Thoracic aorta (tissue), 2 donors: ENCODE results near the gene RPAP2. TPM values are rescaled to one million over a fixed set of nuclear protein-coding genes. Genes with fewer than 3 reads are reported as not detected.

ENCODE experiments used
- ATAC-seq: fragments of 150-250 bp; one replicate; pipeline ENCODE4 v1.8.0; 2017; ENCODE audit warnings: low read depth; ENCODE audit not compliant: insufficient number of reproducible peaks, low FRiP score
- DNase-seq: peaks from one replicate; pipeline ENCODE4 v3.0.0-alpha.2; 2020; ENCODE audit warnings: low spot score
- H3K27ac ChIP-seq, 2 donors: fragments of 200-600 bp; sonication (generic); 1 replicate in 1 of 2; 2 replicates in 1 of 2; pipeline ENCODE4 v1.5.1; 2016; ENCODE audit warnings: mild to moderate bottlenecking in 2 of 2, moderate library complexity in 2 of 2
- H3K27me3 ChIP-seq: fragments of 200-600 bp; sonication (generic); replicated peaks from 2 replicates; pipeline ENCODE4 v1.6.0; 2016; ENCODE audit warnings: mild to moderate bottlenecking; ENCODE audit not compliant: insufficient read depth
- H3K36me3 ChIP-seq: fragments of 200-600 bp; sonication (generic); one replicate; pipeline ENCODE4 v1.5.1; 2016
- H3K4me1 ChIP-seq, 2 donors: fragments of 200-600 bp; sonication (generic); 1 replicate in 1 of 2; 2 replicates in 1 of 2; pipeline versions ENCODE4 v1.5.1 to v1.6.0; 2016; ENCODE audit warnings: low read depth in 2 of 2, mild to moderate bottlenecking in 1 of 2; ENCODE audit not compliant: control insufficient read depth in 1 of 2
- H3K4me3 ChIP-seq: fragments of 200-600 bp; sonication (generic); 2 replicates; pipeline ENCODE4 v1.5.1; 2016; ENCODE audit warnings: mild to moderate bottlenecking
- H3K9me3 ChIP-seq: fragments of 200-600 bp; sonication (generic); 2 replicates; pipeline ENCODE4 v1.5.1; 2016
- total RNA-seq, 2 donors: library from RNA; depleted of rRNA; stranded (reverse); fragments of >200 nt; gene quantifications; one replicate each; pipeline versions ENCODE4 v1.1.0 to v1.2.3, GENCODE V29; 2016
- TF ChIP-seq, protein P1 (sequence below): fragments of 200-600 bp; sonication (generic); IDR thresholded peaks from one replicate; pipeline ENCODE4 v1.5.1; 2019; ENCODE audit warnings: antibody characterized with exemption

Gene RPAP2
- total RNA-seq, 2 donors from 2014 or later = 7.0 to 11.2 TPM

DNA sequence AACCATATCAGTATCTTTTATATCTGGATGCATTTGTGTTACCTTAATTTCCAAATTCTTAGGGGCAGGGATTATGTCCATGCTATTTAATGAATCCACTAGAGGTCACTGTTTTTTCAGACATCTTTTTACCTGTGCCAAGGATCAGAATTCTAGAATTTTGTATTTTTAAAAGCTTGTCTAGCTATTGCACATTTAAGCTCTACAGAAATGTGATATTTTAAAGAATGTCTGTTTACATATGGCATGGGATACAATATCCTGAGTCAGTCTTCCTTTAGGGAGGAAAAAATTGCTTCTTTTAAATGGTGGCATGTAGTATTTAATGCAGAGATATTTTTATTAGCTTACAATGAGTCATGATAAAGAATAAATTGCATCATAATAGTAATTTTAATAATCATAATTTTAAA lies 11.3 kb downstream of the RPAP2 start:
- ATAC-seq = no peak
- TF ChIP-seq, protein P1, sequence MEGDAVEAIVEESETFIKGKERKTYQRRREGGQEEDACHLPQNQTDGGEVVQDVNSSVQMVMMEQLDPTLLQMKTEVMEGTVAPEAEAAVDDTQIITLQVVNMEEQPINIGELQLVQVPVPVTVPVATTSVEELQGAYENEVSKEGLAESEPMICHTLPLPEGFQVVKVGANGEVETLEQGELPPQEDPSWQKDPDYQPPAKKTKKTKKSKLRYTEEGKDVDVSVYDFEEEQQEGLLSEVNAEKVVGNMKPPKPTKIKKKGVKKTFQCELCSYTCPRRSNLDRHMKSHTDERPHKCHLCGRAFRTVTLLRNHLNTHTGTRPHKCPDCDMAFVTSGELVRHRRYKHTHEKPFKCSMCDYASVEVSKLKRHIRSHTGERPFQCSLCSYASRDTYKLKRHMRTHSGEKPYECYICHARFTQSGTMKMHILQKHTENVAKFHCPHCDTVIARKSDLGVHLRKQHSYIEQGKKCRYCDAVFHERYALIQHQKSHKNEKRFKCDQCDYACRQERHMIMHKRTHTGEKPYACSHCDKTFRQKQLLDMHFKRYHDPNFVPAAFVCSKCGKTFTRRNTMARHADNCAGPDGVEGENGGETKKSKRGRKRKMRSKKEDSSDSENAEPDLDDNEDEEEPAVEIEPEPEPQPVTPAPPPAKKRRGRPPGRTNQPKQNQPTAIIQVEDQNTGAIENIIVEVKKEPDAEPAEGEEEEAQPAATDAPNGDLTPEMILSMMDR = peak; percentile 25
- DNase-seq = no peak
- Histone ChIP-seq H3K4me1 (no peaks in the 10 kb centered on the region), H3K27ac (no peak overlapping the region), H3K36me3 (no peaks in the 10 kb centered on the region), H3K27me3 (no peaks in the 10 kb centered on the region), H3K9me3 (no peaks in the 10 kb centered on the region), H3K4me3 (no peak overlapping the region)

- Histone ChIP-seq H3K9me3 (no peaks in the 10 kb centered on the region), H3K27ac (no peak overlapping the region), H3K4me1 (no peaks in the 10 kb centered on the region), H3K36me3 (no peaks in the 10 kb centered on the region), H3K4me3 (no peak overlapping the region), H3K27me3 (no peaks in the 10 kb centered on the region)
- ATAC-seq = no peak
- TF ChIP-seq, protein P1 = no peak
- DNase-seq = no peak
These were observed 15.2 kb downstream of the RPAP2 start for GRCh38 chr1:92314024-92314423.

DNA sequence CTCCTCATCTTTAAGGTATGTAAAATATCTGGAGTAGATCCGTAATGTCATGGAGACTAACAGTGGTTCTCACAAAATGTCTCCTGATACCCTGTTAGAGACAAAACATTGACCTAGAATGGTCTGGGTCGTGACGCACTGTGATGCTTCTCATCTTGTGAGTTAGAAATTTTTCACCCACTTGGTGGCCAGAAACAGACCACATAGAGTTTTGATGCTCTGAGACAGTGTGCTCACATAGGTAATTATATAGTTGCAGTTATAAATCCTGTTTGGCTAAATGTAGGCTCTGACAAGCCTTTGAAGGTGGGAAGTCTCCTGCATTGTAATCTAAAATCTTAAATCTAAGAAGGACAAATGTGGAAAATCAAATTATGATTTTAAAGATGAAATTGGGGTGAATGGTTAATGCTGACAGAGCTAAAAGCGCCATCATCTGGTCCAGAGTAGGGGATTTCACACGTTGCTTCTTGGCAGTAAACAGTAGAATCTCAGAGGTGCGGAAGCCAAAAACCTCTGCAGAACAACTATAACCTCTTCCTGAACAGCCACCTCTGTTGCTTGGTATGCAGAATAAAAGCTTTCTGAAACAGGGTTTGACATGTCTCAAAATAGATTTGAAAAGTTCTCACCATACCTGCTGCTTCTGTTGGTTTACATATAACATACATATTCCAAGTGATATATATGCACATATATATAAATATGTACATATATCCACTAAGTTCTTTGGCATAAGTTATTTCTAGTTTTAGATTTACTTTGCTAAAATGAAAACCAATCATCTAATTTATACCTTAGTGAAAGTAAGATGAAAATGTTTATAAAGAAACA lies 17.1 kb downstream of the RPAP2 start:
- no peaks in the 10 kb centered on the region for H3K9me3 ChIP-seq
- no peak overlapping the region for H3K4me3 ChIP-seq
- TF ChIP-seq, protein P1 = no peak
- ATAC-seq (no peak), DNase-seq (no peak)
- no peaks in the 10 kb centered on the region for H3K27me3 ChIP-seq
- H3K27ac ChIP-seq = no peak overlapping the region
- H3K36me3 ChIP-seq = no peaks in the 10 kb centered on the region
- H3K4me1 ChIP-seq = no peaks in the 10 kb centered on the region

DNA sequence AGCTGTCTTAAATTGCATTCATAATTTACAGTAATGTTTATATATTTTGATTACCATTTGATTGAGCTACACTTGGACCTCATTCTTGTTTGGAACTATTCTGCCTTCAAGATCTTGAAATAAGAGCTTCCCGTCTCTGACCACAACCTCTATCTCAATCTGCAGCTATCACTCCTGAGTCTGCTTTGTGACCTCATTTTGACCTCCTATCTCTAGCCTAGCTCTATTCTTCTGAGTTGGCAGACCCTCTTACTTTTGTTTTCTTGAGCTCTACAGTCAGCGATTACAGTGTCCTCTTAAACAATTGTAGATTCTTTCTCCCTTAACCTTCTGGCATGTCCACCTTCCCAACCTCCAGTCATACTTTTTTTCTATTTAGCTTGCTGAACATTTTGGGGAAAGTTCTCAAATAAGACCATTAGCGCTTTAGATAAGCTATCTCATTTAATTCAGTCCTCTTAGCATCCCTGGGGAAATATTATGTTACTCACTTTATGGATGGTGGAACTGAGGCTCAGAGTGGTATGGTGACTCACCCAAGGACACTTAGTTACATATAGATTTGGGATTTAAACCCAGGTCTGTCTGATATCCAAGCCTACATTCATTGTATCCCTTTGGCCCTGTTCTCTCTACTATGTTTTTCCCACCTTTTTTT lies 19.1 kb downstream of the RPAP2 start:
- Histone ChIP-seq H3K27ac (no peak overlapping the region), H3K4me3 (no peak overlapping the region), H3K9me3 (no peaks in the 10 kb centered on the region), H3K36me3 (no peaks in the 10 kb centered on the region), H3K27me3 (no peaks in the 10 kb centered on the region), H3K4me1 (no peaks in the 10 kb centered on the region)
- TF ChIP-seq, protein P1 = no peak
- ATAC-seq (no peak), DNase-seq (no peak)
